OCI-LY7 (cell line): ENCODE data around the gene IGSF11.

Experiments
- CTCF ChIP-seq: fragments of 200-600 bp; sonication (generic); conservative IDR thresholded peaks from 2 replicates; pipeline ENCODE4 v1.5.1; 2014; ENCODE audit warnings: mild to moderate bottlenecking, antibody characterized with exemption, low read length, moderate library complexity, mixed read lengths
- EZH2phosphoT487 ChIP-seq: fragments of 200-600 bp; sonication (generic); IDR thresholded peaks from 2 replicates; pipeline ENCODE4 v1.6.1; 2018; ENCODE audit warnings: low read depth, borderline replicate concordance, mild to moderate bottlenecking, mixed run types, antibody characterized with exemption, low read length, moderate library complexity, mixed read lengths

GRCh38 chr3:119073258-119074001 is 38.8 kb upstream of the IGSF11 start:
- no peak for TF ChIP-seq CTCF
- no peak for TF ChIP-seq EZH2phosphoT487
